Measurements from ENCODE around the gene IGLL5. TPM values are rescaled to one million over a fixed set of nuclear protein-coding genes. Genes with fewer than 3 reads are reported as not detected.

Gene IGLL5
- total and polyA plus RNA-seq, 8 donors = 0.23 to 10.6 (median 0.49) TPM; not detected in 1

DNA sequence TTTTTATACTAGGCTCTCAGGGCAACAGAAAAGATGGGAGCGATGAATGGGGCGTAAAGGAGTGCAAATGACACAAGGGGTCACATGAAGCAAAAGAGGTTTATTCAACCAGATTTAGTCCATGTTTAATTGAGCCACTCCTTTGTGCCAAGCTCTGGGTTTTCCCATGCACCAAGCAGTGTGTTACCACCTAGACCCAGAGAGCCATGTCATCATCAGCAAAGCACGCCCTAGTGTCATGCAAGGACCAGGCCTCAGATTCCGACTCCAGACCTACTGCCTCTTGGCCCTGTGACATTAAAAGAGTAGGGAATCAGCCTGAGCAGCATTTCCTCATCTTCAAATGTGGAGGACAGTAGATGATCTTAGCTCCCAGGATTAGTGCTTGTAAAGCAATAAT lies 1.1 kb upstream of the IGLL5 start:
- Histone ChIP-seq H3K36me3 (no peaks in the 10 kb centered on the region), H3K4me1 (no peaks in the 10 kb centered on the region), H3K27ac (no peak overlapping the region), H3K4me3 (no peak overlapping the region), H3K27me3 (peaks cover 0 to 28% of the 10 kb centered on the region in 2 donors), H3K9me3 (no peaks in the 10 kb centered on the region)
- DNase-seq (no peak), ATAC-seq (no peak)
- intact Hi-C loops (cut with DNase I) = no loop called here
- TF ChIP-seq CTCF (IDR thresholded peaks at IDR 0.05) = no peak

DNA sequence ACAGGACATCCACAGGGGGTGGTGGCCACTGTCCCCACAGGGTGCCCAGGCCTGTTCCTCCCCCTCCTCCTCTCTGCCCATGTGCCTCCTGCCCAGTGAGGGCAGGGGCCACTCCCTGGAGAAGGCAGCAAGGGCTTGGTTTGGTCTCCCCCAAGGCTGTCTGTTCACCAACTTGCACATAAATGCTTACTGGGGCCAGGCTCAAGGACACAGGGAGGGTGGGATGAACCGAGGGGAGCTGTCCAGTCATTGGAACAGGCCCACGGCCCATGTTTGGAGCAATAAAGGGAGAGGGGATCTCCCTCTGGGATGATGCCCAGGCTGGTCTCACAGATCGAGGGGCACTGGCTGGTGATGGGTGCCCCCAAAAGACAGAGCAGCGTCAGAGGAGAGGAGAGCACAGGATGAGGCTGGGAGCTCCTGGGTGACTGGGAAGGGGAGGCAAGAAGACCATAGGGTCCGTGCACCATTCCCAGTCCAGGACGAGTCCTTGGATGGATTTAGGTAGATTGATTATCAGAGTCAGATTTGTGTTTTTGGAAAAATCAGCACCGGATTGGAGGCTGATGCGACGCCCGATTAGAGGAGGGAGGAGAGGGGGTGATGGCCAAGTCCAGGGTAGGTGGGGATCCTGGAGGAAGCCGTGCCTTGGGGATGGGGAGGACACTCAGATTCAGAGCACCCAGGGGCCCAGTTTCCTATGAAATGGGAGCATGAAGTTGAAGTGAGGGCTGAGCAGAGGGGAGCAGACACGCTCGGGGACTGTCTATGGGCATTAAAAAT lies 1.1 kb downstream of the IGLL5 start:
- Histone ChIP-seq H3K4me1 (no peaks in the 10 kb centered on the region), H3K36me3 (no peaks in the 10 kb centered on the region), H3K4me3 (no peak overlapping the region), H3K27me3 (peaks cover 0 to 35% of the 10 kb centered on the region in 2 donors), H3K9me3 (no peaks in the 10 kb centered on the region), H3K27ac (no peak overlapping the region)
- intact Hi-C loops (cut with DNase I) = no loop called here
- no peak for TF ChIP-seq CTCF (IDR thresholded peaks at IDR 0.05)
- ATAC-seq (no peak), DNase-seq (no peak)

- peaks cover 0 to 42% of the 10 kb centered on the region in 2 donors for H3K27me3 ChIP-seq
- DNase-seq (no peak), ATAC-seq (no peak)
- H3K36me3 ChIP-seq = no peaks in the 10 kb centered on the region
- intact Hi-C loops (cut with DNase I) = no loop called here
- no peak overlapping the region for H3K4me3 ChIP-seq
- TF ChIP-seq CTCF (IDR thresholded peaks at IDR 0.05) = no peak
- H3K9me3 ChIP-seq = no peaks in the 10 kb centered on the region
- no peak overlapping the region for H3K27ac ChIP-seq
- no peaks in the 10 kb centered on the region for H3K4me1 ChIP-seq
Measured at GRCh38 chr22:22890085-22890484, 2.5 kb downstream of the IGLL5 start.

DNA sequence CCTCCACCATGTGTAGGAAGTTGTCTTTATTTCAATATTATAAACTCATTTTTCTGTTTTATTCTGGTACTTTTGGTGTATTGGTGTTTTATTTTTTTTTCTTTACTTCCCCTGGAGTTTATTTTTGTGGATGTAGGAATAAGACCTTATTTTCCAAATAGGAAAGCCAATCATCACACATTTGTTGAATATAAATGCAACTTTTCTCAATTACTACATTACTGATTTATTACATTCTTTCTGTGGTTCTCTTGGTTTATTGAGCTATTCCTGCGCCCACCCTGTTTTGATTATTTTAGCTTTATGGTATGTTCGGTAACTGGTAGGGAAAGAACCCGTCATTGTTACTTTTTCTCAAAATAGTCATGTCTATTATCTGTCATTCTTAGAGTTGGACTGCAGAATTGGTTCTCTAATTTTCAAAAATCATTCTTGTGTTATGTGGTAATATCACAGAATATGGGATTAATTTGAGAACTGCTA lies 3.6 kb downstream of the IGLL5 start:
- no peaks in the 10 kb centered on the region for H3K4me1 ChIP-seq
- intact Hi-C loops (cut with DNase I) = no loop called here

More for the DNA sequence above, 3.6 kb downstream of the IGLL5 start:
- H3K27me3 ChIP-seq = peaks cover 0 to 52% of the 10 kb centered on the region in 2 donors
- no peak overlapping the region for H3K4me3 ChIP-seq
- ATAC-seq (no peak), DNase-seq (no peak)
- H3K27ac ChIP-seq = no peak overlapping the region
- TF ChIP-seq CTCF (IDR thresholded peaks at IDR 0.05) = no peak
- no peaks in the 10 kb centered on the region for H3K9me3 ChIP-seq
- H3K36me3 ChIP-seq = no peaks in the 10 kb centered on the region

Data from left lung (tissue), 10 donors.